GM18520 (cell line): ENCODE data around the gene JARID2.

Experiments
- ATAC-seq: cut with Tn5 transposase; IDR thresholded peaks from one replicate; pipeline ENCODE4 v1.9.1; 2021; ENCODE audit not compliant: unreplicated experiment

JARID2 gene

DNA sequence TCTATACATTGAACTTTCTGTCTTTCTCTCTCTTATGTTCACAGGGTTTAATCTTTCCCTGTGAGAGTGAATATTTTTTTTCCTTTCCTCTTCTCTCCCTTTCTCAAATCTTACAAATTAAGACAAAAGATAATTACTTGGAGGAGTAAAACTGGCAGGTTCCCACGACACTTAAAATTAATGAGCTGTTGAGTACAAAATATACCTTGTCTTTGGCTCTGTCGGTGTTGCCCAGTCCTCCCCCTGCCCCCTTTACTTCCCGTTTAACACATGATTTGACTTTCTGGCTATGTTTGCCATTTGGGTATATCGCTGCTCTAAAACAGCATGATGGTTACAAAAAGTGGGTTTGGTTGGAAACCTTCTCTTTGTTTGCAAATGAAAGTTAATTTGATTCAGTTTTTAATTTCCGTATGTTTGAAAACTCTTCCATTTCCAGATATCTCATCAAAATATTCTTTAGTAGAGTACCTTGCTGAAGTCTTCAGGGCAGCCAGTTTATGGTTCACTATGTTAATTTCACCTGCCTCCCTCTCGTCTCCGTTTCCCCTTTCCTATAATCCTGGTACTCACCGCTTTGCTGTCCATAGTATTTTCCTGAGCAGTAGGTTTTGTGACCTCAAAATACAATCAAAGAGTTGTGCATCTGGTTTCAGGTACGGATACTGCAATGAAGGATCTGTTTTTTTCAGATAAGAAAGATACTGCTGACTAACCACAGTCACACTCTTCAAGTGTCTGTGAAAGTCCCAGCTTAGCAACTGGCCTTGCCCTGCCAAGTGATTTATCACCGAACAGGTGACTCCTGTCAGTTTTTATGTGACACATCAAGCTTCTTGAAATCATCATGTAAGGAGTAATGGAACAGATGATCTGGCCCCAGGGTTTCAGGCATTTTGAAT is 235.8 kb downstream of the JARID2 start:
- no peak for ATAC-seq

DNA sequence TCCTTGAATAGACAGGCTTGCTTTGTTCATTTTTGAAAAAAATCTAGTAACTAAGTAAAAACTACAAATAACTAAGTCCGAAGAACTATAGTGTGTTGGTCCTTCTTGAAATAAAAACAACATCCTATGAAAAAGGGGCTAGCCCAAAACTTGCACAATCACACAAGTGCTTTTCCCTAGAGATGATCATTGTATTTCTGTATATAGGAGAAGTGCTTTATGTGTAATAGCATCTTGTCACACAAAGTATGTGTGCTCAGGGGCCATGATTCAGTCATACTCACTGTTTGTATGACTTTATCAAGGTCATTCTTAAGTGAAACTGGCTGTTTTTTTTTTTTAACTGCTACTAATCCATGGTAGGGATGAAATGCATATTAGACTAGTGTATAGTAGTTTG is 237.2 kb downstream of the JARID2 start:
- no peak for ATAC-seq

DNA sequence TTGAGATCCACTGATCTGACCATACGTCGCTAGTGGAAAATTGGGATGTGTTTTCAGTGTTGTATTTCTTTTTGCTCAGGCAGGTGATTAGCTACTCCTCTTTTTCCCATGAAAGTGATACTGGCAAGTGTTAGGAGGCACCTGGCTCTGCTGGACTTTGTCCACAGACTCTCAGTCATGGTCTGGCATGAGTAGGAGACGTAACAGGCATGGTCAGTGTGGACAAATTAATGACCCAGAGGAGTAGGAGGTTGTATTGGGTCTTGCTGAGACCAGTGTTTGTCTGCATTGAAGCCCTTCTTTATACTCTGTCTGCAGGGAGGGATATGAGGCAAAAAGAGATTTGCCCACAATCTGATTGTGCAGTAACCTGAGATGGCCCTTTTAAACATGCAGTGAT is 238.3 kb downstream of the JARID2 start:
- ATAC-seq = no peak

DNA sequence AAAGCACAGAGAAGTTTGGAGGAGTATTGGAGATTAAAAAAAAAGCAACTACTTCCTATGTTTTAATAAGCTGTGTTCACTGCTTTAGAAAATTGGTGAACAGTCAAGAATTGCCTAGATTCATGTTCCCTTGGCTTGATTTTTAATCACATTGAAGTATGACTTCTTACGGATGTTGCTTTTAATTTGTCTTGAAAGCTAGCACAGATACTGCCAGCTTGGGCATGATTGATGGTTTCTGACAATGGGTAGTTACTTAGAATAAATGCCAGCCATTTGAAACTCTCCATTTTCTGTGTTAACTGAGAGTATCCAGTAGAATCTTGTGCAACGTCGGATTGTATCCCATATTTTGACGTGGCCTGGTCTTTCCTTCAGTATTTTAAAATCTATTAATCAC is 239.0 kb downstream of the JARID2 start:
- ATAC-seq = no peak

DNA sequence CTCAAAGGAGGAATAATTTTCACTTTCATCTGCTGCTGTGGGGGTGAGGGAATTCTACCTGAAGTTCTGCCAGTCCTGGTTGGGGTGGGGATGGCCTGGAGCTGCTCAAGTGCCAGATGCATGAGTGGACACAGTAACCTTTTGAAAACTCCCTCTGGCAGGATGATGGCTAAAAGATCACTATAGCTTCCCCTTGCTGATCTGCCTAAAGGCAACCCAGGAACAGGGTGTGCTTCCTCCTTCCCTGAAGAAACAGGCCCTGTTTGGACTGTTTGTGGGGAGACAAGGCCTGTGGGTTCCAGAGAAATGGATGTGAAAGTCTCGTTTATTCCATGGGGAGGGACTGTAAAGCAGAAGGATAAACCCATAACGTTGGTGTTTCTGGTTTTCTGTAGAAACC is 240.1 kb downstream of the JARID2 start:
- ATAC-seq = no peak

DNA sequence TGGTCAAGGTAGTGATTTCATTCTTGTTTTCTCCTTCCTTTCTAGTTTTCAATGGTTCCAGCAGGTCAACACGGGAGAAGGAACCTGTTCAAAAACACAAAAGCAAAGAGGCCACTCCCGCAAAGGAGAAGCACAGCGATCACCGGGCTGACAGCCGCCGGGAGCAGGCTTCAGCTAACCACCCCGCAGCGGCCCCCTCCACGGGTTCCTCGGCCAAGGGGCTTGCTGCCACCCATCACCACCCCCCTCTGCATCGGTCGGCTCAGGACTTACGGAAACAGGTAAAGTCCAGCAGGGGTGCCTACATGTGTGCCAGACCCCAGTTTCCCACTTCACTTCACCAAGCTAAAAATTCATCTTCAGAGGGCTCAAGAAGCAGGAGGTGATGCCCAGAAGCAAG is 241.4 kb downstream of the JARID2 start:
- ATAC-seq = no peak

DNA sequence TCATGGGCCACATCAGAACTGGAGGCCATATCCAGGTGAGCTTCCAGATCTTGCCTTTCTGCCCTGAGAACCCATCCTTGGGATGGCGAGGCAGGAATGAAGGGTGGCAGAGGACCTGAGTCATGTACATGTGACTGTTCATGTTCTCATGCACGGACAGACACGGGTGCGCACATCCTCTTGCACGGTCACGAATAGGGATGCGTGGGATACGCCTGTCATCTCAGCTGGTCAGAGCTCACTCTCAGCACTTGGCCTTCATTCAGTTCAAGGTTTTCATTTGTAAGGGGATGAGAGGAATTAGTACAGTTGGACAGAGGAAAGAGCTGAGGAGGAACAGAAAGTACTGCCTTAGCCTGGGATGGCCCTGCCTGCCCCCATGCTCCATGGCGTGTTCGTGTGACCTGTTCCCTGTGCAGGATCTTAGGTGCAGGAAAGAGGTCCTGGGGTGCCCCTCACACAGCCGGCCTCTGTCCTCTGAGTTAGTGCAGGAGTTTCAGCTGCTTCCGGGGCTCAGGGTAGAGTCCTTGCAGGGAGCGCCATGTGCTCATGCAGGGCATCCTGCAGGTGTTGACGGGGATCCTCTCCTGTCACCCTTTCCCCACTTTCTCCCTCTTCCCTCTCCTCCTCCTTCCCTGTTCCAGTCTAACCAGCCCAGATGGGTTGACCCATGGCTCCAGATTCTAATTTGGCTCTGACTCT is 243.5 kb downstream of the JARID2 start:
- no peak for ATAC-seq

GRCh38 chr6:15490242-15491100 is 244.6 kb downstream of the JARID2 start:
- ATAC-seq = no peak

- ATAC-seq = no peak
These were observed 245.6 kb downstream of the JARID2 start for GRCh38 chr6:15491255-15491985.

- ATAC-seq = no peak
These were observed 246.1 kb downstream of the JARID2 start for GRCh38 chr6:15491986-15492269.

DNA sequence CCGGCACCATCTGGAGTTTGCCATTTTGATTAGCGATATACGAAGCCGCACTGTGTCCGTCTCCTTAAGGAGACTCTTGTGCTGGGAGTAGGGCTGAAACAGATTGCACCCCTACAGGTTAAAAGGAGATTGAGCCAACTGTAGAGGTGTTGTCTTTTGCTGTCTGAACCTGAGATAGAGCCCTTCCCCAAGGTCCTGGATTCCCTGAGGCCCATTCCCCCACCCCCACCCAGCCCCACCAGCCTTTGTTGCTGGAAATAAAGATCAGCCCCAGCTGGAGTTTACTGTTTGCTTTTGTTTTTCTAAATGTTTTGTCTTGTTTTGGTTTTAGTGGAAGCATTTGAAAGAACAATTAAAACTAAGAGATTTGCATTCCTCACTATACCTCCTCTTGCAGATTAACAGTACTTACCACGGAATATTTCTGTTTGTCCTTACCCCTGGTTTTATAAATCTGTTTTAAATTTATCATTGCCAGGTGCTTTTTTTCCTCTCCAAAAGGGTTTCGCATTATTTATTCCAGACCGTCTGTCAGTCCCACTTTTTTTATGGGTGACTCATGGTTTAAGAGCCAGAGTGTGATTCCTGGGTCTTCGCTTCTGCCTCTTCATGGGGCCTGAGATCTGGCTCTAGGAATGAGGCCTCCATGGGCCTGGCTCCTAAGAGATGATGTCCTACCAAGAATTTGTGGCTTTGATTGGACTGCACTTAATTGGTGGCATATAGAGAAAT is 247.7 kb downstream of the JARID2 start:
- ATAC-seq = no peak

DNA sequence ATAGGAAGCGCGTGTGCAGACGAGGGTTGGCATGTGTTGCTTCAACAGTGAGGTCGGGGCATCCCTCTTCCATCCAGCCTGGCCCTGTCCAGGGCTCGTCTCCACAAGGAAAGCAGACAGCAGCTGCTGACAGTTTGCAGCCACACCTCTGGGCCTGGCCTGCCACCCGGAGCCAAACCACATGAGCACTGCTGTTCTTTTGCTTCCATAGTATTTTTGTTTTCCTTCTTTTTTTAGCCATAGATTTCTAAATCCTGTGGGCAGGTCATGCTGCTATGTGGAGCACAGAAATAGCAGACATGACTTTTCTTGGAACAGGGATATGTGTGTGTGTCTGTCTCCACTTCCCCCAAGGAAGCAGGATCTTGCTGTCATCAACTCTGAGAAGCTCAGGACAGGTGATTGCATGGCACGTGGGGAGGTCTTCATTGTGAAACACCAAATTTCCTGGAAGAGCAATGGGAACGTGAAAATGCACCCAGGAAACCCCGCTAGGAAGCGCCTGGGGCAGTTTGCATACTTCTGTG is 249.6 kb downstream of the JARID2 start:
- ATAC-seq = no peak

- no peak for ATAC-seq
These were observed 250.7 kb downstream of the JARID2 start for GRCh38 chr6:15496345-15497131.

- no peak for ATAC-seq
These were observed 252.8 kb downstream of the JARID2 start for GRCh38 chr6:15498640-15499039.

DNA sequence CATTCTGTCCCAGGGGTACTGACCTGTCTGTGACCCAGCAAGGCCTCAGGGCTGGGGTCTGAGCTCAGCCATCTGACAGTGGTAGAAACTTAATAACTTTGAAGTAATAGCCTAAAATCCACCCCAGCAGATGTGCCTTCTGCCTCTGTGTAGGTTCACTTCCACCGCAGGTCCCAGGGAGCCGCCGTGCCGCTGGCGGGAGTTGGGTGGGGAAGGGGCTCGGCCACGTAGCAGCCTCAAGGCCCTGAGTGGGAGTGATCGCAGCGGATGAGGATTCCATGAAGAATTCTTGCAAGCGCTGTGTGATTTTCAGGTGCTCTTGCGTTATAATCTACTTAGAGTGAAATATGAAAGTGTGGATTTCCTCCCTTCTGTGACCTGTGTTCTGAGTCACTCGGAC is 253.3 kb downstream of the JARID2 start:
- ATAC-seq = no peak

DNA sequence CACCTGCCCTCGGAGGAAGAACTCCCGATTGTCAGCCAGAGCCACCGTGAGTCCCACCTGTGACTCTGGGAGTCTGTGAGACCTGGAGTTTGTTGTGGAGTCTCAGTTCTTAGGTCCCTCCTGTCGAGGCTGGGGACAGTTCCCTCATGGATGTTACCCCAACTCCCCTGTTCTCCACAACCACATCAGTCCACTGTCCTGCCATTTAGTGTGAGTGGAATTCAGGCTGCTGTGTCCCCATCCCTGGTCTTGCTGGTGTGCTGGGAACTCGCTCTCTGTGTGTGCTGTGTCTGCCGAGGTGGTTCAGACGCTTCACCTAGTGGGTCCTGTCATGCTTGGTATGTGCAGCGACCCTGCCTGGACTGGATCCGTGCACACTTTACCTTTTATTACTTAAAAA is 253.7 kb downstream of the JARID2 start:
- no peak for ATAC-seq

DNA sequence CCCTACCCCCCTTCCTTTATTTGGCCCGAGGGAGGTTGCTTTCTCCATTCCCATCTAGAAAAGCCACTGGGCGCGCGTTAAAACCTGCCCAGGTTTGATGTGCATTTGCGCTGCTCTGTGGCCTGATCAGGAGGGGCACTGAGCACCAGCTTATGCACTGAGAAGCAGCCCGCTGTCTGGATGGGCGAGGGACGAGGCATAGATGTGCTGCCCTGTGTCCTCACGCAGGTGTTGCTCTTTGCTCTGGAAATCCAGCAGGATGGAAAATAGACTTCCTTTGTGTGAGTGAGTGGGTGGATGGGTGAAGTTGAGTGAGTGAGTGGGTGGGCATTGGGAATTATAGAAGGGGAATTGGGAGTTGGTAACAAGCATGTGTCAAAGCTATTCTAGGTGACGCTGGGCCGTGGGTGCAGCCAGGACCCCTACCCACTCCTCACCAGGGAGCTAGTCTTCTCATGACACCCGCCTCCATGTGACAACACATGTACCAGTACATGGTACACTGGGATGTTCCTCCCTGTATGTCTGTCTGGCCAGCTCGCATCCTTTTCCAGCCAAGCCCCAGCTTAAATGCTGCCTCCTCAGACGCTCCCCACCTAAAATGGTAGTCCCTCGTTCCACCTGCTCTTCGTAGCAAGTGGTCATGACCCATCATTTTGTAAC is 254.3 kb downstream of the JARID2 start:
- ATAC-seq = no peak

- no peak for ATAC-seq
These were observed 255.3 kb downstream of the JARID2 start for GRCh38 chr6:15500901-15501825.
